Left colon (tissue), 2 donors: Measurements from ENCODE around the gene ABCD4. TPM values are rescaled to one million over a fixed set of nuclear protein-coding genes. Genes with fewer than 3 reads are reported as not detected.
"Not testable (repeated sequence)": the region's sequence is repeated elsewhere in the genome, so short reads cannot be mapped to it uniquely, and the experiment has no call there.

ENCODE experiments used
- ATAC-seq: fragments of 200-7000 bp; cut with Tn5 transposase; one replicate; pipeline ENCODE4 v1.9.1; 2020; ENCODE audit warnings: mild to moderate bottlenecking, moderate library complexity
- DNase-seq, 2 donors: peaks; one replicate each; pipeline ENCODE4 v3.0.0-alpha.2; 2020
- intact Hi-C, 2 donors: fragments of 100-400 bp; cut with DNase I in 1 of 2; cut with micrococcal nuclease in 1 of 2; formaldehyde crosslinking; loops; one replicate each; pipeline versions ENCODE4 v1.11.2 to v1.14.0; 2022; cut with DNase I, micrococcal nuclease
- long read RNA-seq: library from polyadenylated mRNA; unstranded; transcript quantifications from one replicate; pipeline ENCODE4 v2.0.0, GENCODE V29; 2021
- total RNA-seq, 2 donors: library from RNA; stranded (reverse); fragmentation: NEBNext Ultra II Directional; extraction: Animal tissue kit (Norgen Biotek cat#: 25700); gene quantifications; one replicate each; pipeline ENCODE4 v1.2.1, GENCODE V29; 2021
- donor health status: DM: no; HTN: no; CAD: no.
- donor health status: DM: yes; HTN: yes; CAD: no.

Gene ABCD4
- 10 to 100 TPM; 52.6 to 54.0 TPM for total RNA-seq
- long read RNA-seq, transcript ABCD4-211 (17 exons, 2,336 nt) = minor isoform, 7 of 130 reads
- long read RNA-seq, transcript ABCD4-201 (19 exons, 3,003 nt) = major isoform, 54 of 130 reads
- long read RNA-seq, transcript ABCD4-218 (18 exons, 1,842 nt) = minor isoform, 7 of 130 reads
- long read RNA-seq, partial matches to known transcripts = 25 of 130 reads
- long read RNA-seq, other reads (novel, unspliced or antisense) = 35 of 130 reads

- peak; percentile 98 for ATAC-seq
- intact Hi-C loops = no loop called here
- DNase-seq = peak; percentile 95 to 97
Observed at GRCh38 chr14:74302634-74303569, at the start of gene ABCD4. Gene ABCD4 (minus strand): TSS chr14:74302934. CDS start chr14:74302912, 22 bp downstream.

- ATAC-seq (no peak), DNase-seq (no peak)
- intact Hi-C loops = no loop called here
Observed at GRCh38 chr14:74350928-74351323, 48.2 kb upstream of the ABCD4 start.

DNA sequence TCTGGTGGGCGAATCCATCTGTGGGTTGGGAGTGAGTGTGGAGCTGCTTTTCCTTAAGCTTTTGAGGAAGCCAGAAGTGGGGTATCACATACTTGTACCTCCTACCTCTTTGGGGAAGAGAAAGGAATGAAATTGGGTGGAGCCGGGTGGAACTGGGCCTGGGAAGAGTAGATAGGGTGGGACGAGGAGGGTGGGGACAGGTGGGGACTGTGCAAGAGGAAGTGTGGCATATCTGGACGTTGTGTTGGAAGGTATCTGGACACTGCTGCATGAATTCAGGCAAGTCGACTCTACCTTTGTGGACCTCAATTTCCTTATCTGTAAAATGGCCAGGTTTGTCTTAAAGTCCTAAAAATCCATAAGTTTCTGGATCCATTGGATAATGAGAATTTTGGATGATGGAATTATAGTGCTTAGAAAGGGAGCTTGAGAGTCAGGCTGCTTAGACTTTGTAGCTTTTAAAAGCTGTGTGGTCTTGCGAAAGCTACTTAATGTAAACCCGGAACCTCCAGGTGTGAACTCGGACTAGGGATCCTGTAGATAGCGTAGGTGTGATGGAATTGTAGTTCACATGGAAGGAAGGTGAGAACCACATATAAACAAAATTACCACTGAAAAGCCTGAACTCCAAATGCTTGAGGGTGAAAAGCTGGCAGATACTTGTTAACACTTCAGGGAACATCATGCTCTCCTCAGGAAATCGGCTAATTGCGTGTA lies 47.6 kb upstream of the ABCD4 start:
- DNase-seq (no peak), ATAC-seq (peak; percentile 66)
- intact Hi-C loops = no loop called here

- intact Hi-C loops = no loop called here
- ATAC-seq (peak; percentile 85), DNase-seq (peak in 1 of 2 donors; percentile 18)
Observed at GRCh38 chr14:74349757-74350156, 47.0 kb upstream of the ABCD4 start.

DNA sequence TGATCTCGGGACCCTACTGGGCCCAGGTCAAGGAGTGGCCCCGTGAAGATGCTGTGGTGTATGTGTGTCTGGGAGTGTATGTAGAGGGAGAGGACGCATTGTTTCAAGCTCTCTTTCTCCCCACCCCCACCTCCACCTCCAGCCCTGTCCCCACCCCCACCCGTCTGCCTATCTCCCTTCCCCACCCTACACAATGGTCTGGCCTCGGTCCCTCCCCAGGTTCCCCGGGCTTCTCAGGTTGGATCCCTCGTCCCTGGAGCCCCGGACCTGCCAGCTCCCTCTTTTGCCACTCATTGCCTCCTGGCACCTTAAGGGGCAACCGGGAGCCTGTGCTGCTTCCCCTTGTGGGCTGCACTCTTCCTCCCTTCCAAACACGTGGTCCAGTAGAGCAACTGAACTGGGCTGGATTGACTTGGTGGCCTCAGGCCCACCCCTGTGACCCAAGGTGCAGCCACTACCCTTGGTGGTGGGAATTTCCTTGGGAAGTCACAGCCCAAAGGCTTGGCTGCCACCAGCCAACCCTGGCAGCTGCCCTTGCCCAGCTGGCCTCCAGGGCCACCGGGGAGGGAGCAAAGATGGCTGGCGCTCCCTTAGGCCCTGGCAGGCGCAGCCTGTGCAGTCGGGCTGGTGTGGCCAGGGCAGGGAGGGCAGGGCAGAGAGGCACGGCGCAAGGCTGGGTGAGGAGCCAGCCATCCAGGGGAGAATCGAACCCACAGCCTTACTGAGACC lies 46.2 kb upstream of the ABCD4 start:
- no peak for ATAC-seq

DNA sequence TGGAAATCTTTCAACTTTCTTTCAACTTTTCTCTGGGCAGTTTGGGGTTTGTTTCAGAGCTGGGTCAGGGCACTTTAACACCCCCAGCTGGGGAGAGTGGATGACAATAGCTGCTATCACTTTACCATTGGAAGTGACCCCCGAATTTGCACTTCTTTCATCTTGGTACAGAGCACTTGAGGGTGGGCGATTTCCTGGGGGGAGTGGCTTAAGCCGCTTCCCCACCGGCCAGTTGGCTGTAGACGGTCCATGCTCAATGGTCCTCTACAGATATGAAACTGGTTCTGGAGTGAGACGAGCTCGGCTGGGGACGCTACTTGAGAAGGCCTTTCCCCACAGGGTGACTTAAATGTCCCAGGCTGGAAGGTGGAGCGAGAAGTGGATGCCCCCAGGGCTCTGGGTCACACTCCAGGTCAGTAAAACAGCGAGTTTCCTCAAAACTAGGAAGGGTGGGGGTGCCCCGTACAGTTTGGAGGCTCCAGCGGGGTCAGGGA lies 45.6 kb upstream of the ABCD4 start, which contains the start of gene VRTN:
Gene VRTN, plus strand, starts transcription at position 231 of the 494 bp plus-strand sequence. CDS start 8,313 bp downstream, outside the sequence.
- DNase-seq = no peak
- no peak for ATAC-seq
- intact Hi-C loops = no loop called here

More for the DNA sequence above, 46.2 kb upstream of the ABCD4 start:
- intact Hi-C loops = no loop called here
- DNase-seq = no peak

- intact Hi-C loops = no loop called here
- DNase-seq = no peak
- ATAC-seq = no peak
Observed at GRCh38 chr14:74347795-74348100, 45.0 kb upstream of the ABCD4 start.

DNA sequence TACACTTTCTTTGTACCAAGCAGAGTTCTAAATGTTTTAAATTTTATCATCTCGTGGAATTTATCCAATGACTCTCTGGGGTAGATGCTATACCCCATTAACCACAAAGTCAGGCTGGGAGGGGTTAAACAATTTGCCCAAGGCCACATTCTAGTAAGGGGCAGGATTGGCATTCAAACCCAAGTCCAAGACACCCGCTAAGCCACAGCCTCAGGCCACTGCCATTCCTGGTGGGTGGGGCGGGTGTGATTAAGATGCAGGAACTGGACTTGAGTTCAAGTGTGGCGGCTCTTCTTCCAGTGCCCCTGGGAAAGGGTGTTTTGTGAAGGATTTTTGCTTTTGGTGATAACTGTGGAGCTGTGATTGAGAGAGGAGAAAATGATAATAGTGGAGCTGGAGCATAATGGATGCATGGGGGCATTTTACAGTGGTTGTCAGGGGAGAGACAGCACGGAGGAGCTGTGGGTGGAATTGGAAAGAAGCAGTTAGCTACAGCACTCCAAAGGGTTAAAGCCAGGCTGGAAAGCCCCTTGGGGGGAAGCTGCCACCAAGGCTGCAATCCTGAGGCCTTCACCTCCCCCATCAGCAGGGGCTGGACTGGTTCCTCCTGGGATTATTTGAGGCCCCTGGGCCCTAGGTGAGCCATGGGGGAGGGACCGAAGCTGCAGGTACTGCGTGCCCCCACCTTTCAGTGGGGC lies 44.5 kb upstream of the ABCD4 start:
- ATAC-seq (no peak), DNase-seq (no peak)
- intact Hi-C loops = no loop called here

DNA sequence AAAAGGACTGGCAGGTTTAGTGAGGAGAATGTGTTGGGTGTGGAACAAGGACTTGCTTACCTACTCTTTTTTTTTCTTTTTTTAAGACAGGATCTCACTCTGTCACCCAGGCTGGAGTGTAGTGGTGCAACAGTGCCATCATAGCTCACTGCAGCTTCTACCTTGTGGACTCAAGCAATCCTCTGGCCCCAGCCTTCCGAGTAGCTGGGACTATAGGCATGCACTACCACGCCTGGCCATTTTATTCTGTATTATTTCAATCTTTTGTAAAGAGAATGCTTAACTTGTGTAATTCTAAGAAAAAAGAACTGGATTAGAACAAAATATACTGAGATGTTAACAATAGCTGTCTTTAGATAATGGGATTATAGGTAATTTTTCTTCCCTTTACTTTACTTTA lies 43.6 kb upstream of the ABCD4 start:
- ATAC-seq = no peak
- no peak for DNase-seq
- intact Hi-C loops = no loop called here

DNA sequence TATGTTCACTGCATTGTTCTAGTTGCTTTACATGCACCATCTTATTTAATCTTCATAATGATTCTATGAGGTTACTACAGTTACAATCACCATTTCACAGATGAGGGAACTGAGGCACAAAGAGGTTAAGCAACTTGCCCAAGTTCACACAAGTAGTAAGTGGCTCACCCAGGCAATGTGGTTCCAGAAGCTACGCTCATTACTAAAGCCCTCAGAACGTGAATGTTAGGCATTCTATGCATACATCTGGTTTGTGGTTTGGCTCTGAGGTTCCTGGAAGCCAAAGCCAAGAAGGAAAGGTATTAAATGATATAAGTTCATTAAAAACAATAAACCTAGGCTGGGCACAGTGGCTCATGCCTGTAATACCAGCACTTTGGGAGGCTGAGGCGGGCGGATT lies 31.2 kb upstream of the ABCD4 start:
- no peak for DNase-seq
- no peak for ATAC-seq
- intact Hi-C loops = no loop called here

DNA sequence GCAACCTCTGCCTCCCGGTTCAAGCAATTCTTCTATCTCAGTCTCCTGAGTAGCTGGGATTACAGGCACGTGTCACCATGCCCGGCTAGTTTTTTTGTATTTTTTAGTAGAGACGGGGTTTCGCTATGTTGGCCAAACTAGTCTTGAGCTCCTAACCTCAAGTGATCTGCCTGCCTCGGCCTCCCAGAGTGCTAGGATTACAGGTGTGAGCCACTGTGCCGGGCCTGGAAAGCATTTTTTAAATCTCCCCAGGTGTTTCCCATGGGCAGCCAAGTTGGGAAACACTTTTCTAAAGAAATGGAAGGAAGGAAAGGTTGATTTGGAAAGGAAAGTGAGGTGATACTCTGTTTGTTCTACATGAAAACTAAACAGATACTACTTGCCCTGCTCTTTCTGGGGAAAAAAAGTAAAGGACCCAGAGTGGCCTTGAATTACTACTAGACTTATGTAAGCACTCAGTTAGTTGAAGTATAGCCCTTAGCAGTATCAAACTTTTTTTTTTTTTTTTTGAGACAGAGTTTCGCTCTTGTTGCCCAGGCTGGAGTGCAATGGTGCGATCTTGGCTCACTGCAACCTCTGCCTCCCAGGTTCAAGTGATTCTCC lies 27.3 kb upstream of the ABCD4 start:
- intact Hi-C loops, DNase-seq, ATAC-seq: not testable (repeated sequence)

DNA sequence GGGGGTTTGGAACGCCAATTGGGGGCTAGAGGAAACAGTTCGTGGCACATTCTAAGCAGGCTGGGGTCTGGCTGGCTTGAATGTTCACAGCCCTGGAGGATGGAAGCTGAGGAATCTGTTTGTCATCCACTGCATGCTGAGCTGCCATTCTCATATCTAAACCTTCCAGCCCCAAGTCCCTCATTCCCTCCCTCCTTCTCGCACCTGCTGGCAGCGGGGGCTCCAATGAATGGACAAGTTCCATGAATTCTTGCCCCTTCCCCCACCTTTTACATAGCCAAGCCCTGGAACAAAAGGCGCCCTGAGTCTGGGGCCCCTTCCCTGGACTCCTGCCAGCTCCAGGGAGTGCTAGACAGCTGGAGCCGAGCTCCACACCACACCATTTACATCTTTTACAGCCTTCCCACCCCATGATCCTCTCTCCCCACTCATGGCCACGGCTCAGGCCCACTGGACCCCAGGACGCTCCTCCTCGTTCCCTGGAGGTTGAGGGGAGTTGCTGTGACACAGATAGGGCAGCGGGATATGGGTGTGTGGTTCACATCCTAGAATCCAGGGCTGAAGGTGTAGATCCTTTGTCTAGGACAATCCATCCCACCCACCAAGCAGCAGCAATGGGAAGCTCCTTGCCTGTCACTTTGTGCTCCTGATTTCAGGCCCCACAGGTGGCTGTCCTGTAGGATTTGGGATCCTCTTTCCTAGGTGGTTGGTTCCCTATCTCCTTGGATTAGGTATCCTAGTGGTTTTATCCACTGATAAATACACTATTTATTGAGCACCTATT lies 23.8 kb upstream of the ABCD4 start:
- DNase-seq (no peak), ATAC-seq (no peak)
- intact Hi-C loops = no loop called here

DNA sequence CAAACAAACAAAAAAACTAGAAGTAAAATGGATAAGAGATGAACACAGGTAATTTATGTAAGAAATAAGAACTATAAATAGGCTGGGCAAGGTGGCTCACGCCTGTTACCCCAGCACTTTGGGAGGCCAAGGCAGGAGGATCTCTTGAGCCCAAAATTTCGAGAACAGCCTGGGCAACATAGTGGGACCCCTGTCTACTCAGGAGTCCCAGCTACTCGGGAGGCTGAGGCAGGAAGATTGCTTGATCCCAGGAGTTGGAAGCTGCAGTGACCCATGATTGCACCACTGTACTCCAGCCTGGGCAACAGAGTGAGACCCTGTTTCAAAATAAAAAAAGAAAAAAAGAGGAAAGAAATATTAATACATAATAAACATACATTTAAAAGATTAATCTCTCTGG lies 22.7 kb upstream of the ABCD4 start:
- DNase-seq = no peak
- no peak for ATAC-seq
- intact Hi-C loops = no loop called here

DNA sequence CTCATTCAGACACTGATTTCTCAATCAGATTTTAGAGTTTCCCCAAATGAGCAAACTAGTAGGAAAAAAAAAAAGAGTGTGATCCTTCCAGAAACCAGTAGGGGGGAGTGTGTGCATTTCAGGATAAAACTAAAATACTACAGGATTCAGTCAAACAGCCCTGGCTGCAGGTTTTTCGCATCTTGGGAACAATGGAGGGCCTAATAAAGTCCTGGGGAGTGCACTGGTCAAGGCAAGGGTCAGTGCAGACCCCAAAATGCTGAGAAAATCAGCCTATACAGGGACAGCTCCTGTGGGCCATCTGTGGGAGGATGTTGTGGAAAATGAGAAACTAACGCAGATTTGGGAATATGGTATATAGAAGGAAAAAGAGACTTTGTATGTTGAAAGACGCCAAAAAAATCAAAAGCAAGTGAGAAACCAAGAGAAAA lies 22.2 kb upstream of the ABCD4 start:
- DNase-seq (no peak), ATAC-seq (no peak)
- intact Hi-C loops = no loop called here

GRCh38 chr14:74314576-74314975 lies 11.8 kb upstream of the ABCD4 start:
- intact Hi-C loops = no loop called here
- DNase-seq = no peak
- no peak for ATAC-seq

GRCh38 chr14:74313601-74314000 lies 10.9 kb upstream of the ABCD4 start:
- DNase-seq (no peak), ATAC-seq (no peak)
- intact Hi-C loops = no loop called here

GRCh38 chr14:74312161-74312560 lies 9.4 kb upstream of the ABCD4 start:
- intact Hi-C loops = no loop called here
- ATAC-seq (no peak), DNase-seq (no peak)
